ENCODE measurements around the gene FGF8. TPM values are rescaled to one million over a fixed set of nuclear protein-coding genes. Genes with fewer than 3 reads are reported as not detected.

Gene FGF8
- total RNA-seq, 1 donor from 2014 or later: not detected

DNA sequence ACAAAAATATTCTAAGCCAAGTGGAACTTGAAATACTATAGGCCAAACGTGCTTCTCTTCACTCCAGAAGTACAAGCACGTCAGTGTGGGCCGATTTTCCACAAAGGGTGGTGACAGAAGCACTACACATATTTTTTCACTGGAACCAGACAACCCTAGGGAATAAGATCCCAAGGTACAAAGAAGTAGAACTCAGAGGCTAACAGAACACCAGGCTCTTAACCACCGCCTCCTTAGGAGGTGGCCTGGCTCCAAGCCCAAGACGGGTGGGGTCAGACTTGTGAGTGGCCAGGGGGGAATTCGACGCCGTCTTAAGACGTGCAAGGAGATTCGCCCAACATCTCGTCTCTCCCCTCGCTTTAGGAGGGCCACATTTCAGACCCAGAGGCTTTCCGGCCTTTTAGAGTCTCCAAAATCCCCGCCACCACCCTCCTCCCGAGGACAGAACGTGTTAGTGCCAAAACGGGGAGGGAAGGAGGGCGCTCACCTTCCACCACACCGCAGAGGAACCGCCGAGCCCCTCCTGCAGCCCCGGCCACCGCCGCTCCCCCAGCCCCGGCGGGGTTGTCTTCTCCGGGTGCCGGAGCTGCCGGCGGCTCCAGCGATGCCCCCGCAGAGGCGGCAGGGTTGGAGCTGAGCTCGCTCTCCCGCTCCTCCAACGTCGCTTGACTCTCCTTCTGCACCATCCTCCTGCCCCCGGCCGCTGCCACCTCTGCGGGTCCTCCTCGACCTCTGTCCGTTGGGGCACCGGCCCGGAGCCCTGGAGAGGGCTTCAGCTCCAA is 41.6 kb upstream of the FGF8 start:
- peaks cover 39% of the 10 kb centered on the region for H3K4me1 Mint-ChIP-seq (ENCODE audit: unreplicated experiment)
- no peak for TF ChIP-seq CTCF (IDR thresholded peaks at IDR 0.05)
- no peaks in the 10 kb centered on the region for H3K9me3 Mint-ChIP-seq (ENCODE audit: unreplicated experiment)
- H3K36me3 Mint-ChIP-seq (ENCODE audit: unreplicated experiment): peaks cover 13% of the 10 kb centered on the region
- H3K27ac Mint-ChIP-seq (ENCODE audit: unreplicated experiment): peak overlapping the region; percentile 99
- peak; percentile 89 for DNase-seq (ENCODE audit: extremely low spot score, unreplicated experiment)
- no peaks in the 10 kb centered on the region for H3K27me3 Mint-ChIP-seq (ENCODE audit: unreplicated experiment)
- peak overlapping the region; percentile 93 for H3K4me3 Mint-ChIP-seq (ENCODE audit: unreplicated experiment)

DNA sequence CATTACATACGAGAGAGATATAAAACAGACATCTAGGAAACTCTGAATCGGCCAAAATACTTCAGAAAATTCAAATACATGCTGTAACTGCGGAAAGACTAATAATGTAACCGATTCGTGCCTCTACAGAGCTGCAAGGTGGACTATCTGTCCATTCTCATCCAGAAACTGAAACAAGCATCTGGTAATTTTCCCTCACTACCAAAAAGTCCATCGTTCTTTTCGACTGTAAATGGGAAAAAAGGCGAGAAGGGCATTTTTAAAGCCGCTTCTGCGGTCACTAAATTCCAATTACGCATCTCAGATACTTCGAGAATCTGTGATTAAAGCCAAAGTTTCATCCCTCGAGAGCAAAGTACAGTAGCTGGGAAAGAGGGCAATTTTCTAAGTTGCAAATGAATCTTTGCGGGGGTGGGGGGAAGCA is 41.0 kb upstream of the FGF8 start:
- H3K4me1 Mint-ChIP-seq (ENCODE audit: unreplicated experiment): peaks cover 39% of the 10 kb centered on the region
- no peak for TF ChIP-seq CTCF (IDR thresholded peaks at IDR 0.05)
- H3K36me3 Mint-ChIP-seq (ENCODE audit: unreplicated experiment): peaks cover 12% of the 10 kb centered on the region
- no peaks in the 10 kb centered on the region for H3K9me3 Mint-ChIP-seq (ENCODE audit: unreplicated experiment)
- H3K4me3 Mint-ChIP-seq (ENCODE audit: unreplicated experiment): peak overlapping the region; percentile 93
- no peaks in the 10 kb centered on the region for H3K27me3 Mint-ChIP-seq (ENCODE audit: unreplicated experiment)
- DNase-seq (ENCODE audit: extremely low spot score, unreplicated experiment): no peak
- H3K27ac Mint-ChIP-seq (ENCODE audit: unreplicated experiment): peak overlapping the region; percentile 99

DNA sequence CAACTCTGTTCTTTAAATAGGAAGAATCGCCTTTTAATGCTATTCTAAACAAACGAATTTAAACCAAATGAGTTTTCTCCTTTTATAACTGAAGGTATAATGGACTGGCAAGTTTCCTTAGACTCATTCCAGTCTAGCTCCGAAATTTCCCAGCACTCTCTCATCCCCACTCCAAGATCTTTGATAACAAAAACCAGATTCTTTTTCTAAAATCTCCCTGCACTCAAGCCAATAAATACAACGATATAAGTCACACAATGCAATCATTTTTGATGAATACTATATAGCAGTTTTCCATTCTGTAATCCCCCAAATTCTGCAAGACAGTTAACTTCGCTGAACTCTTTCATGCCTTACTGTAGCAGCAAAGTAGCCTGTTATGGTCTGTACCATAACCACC is 40.5 kb upstream of the FGF8 start:
- Mint-ChIP-seq H3K36me3 (ENCODE audit: unreplicated experiment) (peaks cover 17% of the 10 kb centered on the region), H3K27ac (ENCODE audit: unreplicated experiment) (peak overlapping the region; percentile 99), H3K4me1 (ENCODE audit: unreplicated experiment) (peaks cover 39% of the 10 kb centered on the region), H3K9me3 (ENCODE audit: unreplicated experiment) (no peaks in the 10 kb centered on the region), H3K4me3 (ENCODE audit: unreplicated experiment) (peak overlapping the region; percentile 93), H3K27me3 (ENCODE audit: unreplicated experiment) (no peaks in the 10 kb centered on the region)
- DNase-seq (ENCODE audit: extremely low spot score, unreplicated experiment): no peak
- TF ChIP-seq CTCF (IDR thresholded peaks at IDR 0.05): no peak

GRCh38 chr10:101814466-101815071 is 38.7 kb upstream of the FGF8 start:
- TF ChIP-seq CTCF (IDR thresholded peaks at IDR 0.05): no peak

GRCh38 chr10:101812606-101813005 is 36.7 kb upstream of the FGF8 start:
- no peak overlapping the region for H3K27ac Mint-ChIP-seq (ENCODE audit: unreplicated experiment)
- H3K9me3 Mint-ChIP-seq (ENCODE audit: unreplicated experiment): no peaks in the 10 kb centered on the region
- peaks cover 31% of the 10 kb centered on the region for H3K4me1 Mint-ChIP-seq (ENCODE audit: unreplicated experiment)
- peaks cover 35% of the 10 kb centered on the region for H3K36me3 Mint-ChIP-seq (ENCODE audit: unreplicated experiment)
- peak; percentile 42 for DNase-seq (ENCODE audit: extremely low spot score, unreplicated experiment)
- no peaks in the 10 kb centered on the region for H3K27me3 Mint-ChIP-seq (ENCODE audit: unreplicated experiment)
- no peak overlapping the region for H3K4me3 Mint-ChIP-seq (ENCODE audit: unreplicated experiment)
- TF ChIP-seq CTCF (IDR thresholded peaks at IDR 0.05): no peak

More at GRCh38 chr10:101814466-101815071, 38.7 kb upstream of the FGF8 start:
- Mint-ChIP-seq H3K4me3 (ENCODE audit: unreplicated experiment) (peak overlapping the region; percentile 93), H3K27ac (ENCODE audit: unreplicated experiment) (peak overlapping the region; percentile 33), H3K27me3 (ENCODE audit: unreplicated experiment) (no peaks in the 10 kb centered on the region), H3K9me3 (ENCODE audit: unreplicated experiment) (no peaks in the 10 kb centered on the region), H3K36me3 (ENCODE audit: unreplicated experiment) (peaks cover 24% of the 10 kb centered on the region), H3K4me1 (ENCODE audit: unreplicated experiment) (peaks cover 39% of the 10 kb centered on the region)
- peak; percentile 25 for DNase-seq (ENCODE audit: extremely low spot score, unreplicated experiment)

Measured in osteocyte (in vitro differentiated cells).